Parathyroid adenoma (tissue), 2 donors: ENCODE measurements around the gene COLEC11.

Source experiments
- H2AFZ ChIP-seq: fragments of 300-600 bp; sonication (generic); one replicate; pipeline ENCODE4 v1.7.0; 2017; ENCODE audit warnings: antibody characterized with exemption, mild to moderate bottlenecking
- H3K27ac ChIP-seq: fragments of 300-600 bp; sonication (generic); one replicate; pipeline ENCODE4 v1.7.0; 2017
- H3K27me3 ChIP-seq: fragments of 300-600 bp; sonication (generic); one replicate; pipeline ENCODE4 v1.7.0; 2017; ENCODE audit warnings: low read length; ENCODE audit not compliant: control insufficient read depth, insufficient read depth
- H3K36me3 ChIP-seq: fragments of 300-600 bp; sonication (generic); one replicate; pipeline ENCODE4 v1.7.0; 2017; ENCODE audit warnings: low read length; ENCODE audit not compliant: control insufficient read depth, insufficient read depth
- H3K4me1 ChIP-seq: fragments of 300-600 bp; sonication (generic); one replicate; pipeline ENCODE4 v1.7.0; 2017; ENCODE audit warnings: control low read depth
- H3K4me2 ChIP-seq: fragments of 300-600 bp; sonication (generic); one replicate; pipeline ENCODE4 v1.7.0; 2017; ENCODE audit warnings: low read length
- H3K4me3 ChIP-seq: fragments of 300-600 bp; sonication (generic); one replicate; pipeline ENCODE4 v1.7.0; 2017; ENCODE audit warnings: low read depth, low read length
- H3K79me2 ChIP-seq: fragments of 300-600 bp; sonication (generic); one replicate; pipeline ENCODE4 v1.7.0; 2017; ENCODE audit warnings: control low read depth
- H3K9ac ChIP-seq: fragments of 300-600 bp; sonication (generic); one replicate; pipeline ENCODE4 v1.7.0; 2017; ENCODE audit warnings: mild to moderate bottlenecking
- H3K9me3 ChIP-seq: fragments of 300-600 bp; sonication (generic); one replicate; pipeline ENCODE4 v1.7.0; 2017; ENCODE audit warnings: low read length; ENCODE audit not compliant: control insufficient read depth
- TF ChIP-seq, protein P1 (sequence below): fragments of 300-600 bp; sonication (generic); IDR thresholded peaks from one replicate; pipeline ENCODE4 v1.7.0; 2017; ENCODE audit warnings: antibody characterized with exemption, mild to moderate bottlenecking
- donor health status: primary hyperparathyroidism.

COLEC11 gene

DNA sequence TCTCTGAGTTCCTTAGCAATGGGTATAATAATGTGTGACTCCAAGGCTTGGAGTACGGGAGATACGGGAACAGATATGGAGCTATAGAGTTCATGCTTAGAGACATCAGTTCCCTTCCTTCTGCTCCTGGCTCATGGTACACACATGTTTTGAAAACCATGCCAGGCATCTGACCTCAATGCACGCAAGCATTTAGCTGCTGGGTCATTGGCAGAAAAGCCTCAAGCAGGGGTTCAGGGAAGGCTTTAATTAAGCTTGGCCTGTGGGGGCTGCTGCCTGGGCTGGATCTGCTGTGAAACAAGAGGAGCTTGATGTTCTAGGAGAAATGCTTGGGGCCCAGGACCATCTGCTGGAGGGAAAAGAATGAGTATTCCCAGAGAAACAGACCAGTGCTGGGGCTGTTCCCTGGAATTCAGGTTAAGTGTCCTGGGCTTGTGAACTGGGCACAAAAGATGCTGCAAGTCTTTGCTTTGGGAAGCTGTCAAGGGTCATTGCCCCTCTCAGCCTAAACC lies 66.3 kb downstream of the COLEC11 start:
- H3K27ac ChIP-seq, result no peak overlapping the region
- H3K9ac ChIP-seq, result no peak overlapping the region
- no peak overlapping the region for H2AFZ ChIP-seq
- H3K27me3 ChIP-seq, result no peaks in the 10 kb centered on the region
- no peak overlapping the region for H3K4me3 ChIP-seq
- no peaks in the 10 kb centered on the region for H3K79me2 ChIP-seq
- H3K9me3 ChIP-seq, result no peaks in the 10 kb centered on the region
- H3K4me1 ChIP-seq, result no peaks in the 10 kb centered on the region
- H3K36me3 ChIP-seq, result no peaks in the 10 kb centered on the region
- no peak overlapping the region for H3K4me2 ChIP-seq
- TF ChIP-seq, protein P1, sequence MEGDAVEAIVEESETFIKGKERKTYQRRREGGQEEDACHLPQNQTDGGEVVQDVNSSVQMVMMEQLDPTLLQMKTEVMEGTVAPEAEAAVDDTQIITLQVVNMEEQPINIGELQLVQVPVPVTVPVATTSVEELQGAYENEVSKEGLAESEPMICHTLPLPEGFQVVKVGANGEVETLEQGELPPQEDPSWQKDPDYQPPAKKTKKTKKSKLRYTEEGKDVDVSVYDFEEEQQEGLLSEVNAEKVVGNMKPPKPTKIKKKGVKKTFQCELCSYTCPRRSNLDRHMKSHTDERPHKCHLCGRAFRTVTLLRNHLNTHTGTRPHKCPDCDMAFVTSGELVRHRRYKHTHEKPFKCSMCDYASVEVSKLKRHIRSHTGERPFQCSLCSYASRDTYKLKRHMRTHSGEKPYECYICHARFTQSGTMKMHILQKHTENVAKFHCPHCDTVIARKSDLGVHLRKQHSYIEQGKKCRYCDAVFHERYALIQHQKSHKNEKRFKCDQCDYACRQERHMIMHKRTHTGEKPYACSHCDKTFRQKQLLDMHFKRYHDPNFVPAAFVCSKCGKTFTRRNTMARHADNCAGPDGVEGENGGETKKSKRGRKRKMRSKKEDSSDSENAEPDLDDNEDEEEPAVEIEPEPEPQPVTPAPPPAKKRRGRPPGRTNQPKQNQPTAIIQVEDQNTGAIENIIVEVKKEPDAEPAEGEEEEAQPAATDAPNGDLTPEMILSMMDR, result no peak

DNA sequence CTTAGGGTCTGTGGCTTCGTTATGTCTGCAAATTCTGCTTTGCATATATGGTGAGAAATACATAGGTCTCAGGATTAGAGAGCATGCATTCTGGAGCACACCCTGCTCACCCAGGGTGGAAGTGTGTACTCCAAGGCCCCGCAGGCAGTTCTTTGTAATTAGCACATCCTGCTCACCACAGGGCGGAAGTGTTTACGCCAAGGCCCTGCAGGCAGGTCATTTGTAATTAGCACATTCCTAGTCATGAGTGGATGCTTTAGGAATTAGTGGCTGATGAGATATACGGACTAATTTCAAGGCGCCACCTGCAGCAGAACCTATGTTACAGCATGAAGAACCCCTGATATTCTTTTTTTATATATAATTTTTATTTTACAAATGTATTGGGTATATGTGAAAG lies 67.3 kb downstream of the COLEC11 start:
- H3K27me3 ChIP-seq, result no peaks in the 10 kb centered on the region
- no peaks in the 10 kb centered on the region for H3K79me2 ChIP-seq
- no peak overlapping the region for H3K9ac ChIP-seq
- no peak overlapping the region for H3K27ac ChIP-seq
- TF ChIP-seq, protein P1, result no peak
- no peaks in the 10 kb centered on the region for H3K36me3 ChIP-seq
- no peaks in the 10 kb centered on the region for H3K4me1 ChIP-seq
- no peak overlapping the region for H3K4me2 ChIP-seq
- H3K9me3 ChIP-seq, result no peaks in the 10 kb centered on the region
- no peak overlapping the region for H2AFZ ChIP-seq
- H3K4me3 ChIP-seq, result no peak overlapping the region

DNA sequence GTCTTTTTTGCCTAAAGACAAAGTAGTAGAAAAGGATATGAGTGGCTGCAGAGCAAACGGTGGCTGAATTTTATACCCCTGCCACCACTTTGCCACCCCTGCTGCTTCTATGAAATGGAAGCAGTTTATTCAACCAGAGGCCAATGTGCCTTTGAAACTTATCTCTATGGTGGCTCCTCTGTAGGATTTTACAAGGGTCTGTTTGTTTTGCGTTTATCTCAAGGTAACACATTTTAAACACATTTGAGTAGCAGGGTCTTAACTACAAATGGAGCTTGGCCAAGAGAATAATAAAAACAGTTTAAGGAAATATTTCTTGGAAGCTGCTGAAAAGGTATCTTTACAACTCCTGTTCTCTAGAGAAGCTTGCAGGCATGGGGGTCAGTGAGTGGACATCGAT lies 69.2 kb downstream of the COLEC11 start:
- no peak overlapping the region for H3K4me2 ChIP-seq
- H3K9ac ChIP-seq, result no peak overlapping the region
- H3K27ac ChIP-seq, result no peak overlapping the region
- no peaks in the 10 kb centered on the region for H3K9me3 ChIP-seq
- TF ChIP-seq, protein P1, result no peak
- H2AFZ ChIP-seq, result no peak overlapping the region
- H3K4me1 ChIP-seq, result no peaks in the 10 kb centered on the region
- no peaks in the 10 kb centered on the region for H3K79me2 ChIP-seq
- H3K36me3 ChIP-seq, result no peaks in the 10 kb centered on the region
- H3K27me3 ChIP-seq, result no peaks in the 10 kb centered on the region
- no peak overlapping the region for H3K4me3 ChIP-seq

DNA sequence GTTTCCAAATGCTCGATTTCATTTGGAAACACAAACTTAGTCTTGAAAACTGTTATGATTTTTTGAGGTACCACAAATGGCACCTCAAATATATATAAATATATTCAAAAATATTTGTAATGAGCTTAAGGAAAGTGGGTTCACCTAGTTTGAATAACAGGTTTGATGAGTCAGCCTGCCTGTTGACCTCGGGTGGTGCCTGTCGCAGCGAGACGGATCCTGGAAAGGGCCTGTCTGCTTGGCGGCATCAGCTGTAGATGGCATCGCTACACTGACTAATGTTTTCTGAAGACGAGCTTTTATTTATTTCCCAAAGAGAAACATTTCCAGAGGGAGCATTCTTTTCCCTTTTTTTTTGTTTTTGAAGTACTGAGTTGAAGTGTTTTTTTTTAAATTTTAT lies 70.0 kb downstream of the COLEC11 start:
- no peak overlapping the region for H3K27ac ChIP-seq
- no peaks in the 10 kb centered on the region for H3K4me1 ChIP-seq
- no peak overlapping the region for H3K4me3 ChIP-seq
- H3K9me3 ChIP-seq, result no peaks in the 10 kb centered on the region
- TF ChIP-seq, protein P1, result no peak
- H3K79me2 ChIP-seq, result no peaks in the 10 kb centered on the region
- H3K9ac ChIP-seq, result no peak overlapping the region
- no peaks in the 10 kb centered on the region for H3K36me3 ChIP-seq
- no peak overlapping the region for H2AFZ ChIP-seq
- H3K27me3 ChIP-seq, result no peaks in the 10 kb centered on the region
- no peak overlapping the region for H3K4me2 ChIP-seq

DNA sequence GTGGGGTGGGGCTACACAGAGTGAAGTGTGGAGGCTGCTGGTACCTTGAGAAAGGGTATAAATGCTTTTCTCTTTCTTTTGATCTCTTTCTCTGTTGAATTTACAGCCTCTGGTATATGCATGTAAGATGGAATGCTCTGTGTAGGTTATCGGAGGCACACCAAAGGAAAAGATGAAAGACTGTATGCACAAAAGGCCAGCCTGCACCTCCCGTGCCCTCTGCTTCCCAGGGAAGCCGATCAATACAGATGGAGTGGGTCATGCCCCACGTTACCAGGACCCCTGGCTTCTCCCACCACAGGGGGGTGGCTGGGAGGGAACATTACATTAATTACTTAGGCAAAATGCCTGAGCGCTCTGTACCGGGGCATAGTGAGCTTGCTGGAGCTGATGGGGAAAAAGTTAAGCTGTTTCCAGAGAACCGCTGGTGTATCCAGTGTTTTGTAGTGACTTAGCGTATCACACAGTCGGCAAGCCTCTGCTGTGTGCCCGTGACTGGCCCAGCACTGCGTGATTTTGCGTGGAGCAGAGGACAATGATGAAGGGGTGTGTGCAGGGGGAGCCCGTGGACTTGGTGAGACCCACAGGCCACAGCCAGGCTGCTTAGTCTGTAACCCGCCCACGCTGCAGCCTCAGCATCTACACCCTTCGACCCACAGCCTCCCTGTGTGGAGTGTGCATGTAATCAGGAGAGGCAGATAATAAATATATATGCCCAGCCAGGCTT lies 71.1 kb downstream of the COLEC11 start:
- Histone ChIP-seq H3K36me3 (no peaks in the 10 kb centered on the region), H3K9ac (no peak overlapping the region), H2AFZ (no peak overlapping the region), H3K4me1 (no peaks in the 10 kb centered on the region), H3K27ac (no peak overlapping the region), H3K4me3 (no peak overlapping the region), H3K4me2 (no peak overlapping the region), H3K79me2 (no peaks in the 10 kb centered on the region), H3K9me3 (no peaks in the 10 kb centered on the region), H3K27me3 (no peaks in the 10 kb centered on the region)
- TF ChIP-seq, protein P1, result no peak
